HG03457 (cell line): ENCODE data around the gene MTG2.

Source experiments
- ATAC-seq: cut with Tn5 transposase; IDR thresholded peaks from one replicate; pipeline ENCODE4 v1.9.1; 2021; ENCODE audit warnings: moderate number of reproducible peaks; ENCODE audit not compliant: unreplicated experiment

The MTG2 gene

GRCh38 chr20:62183426-62184142 lies 756 bp downstream of the MTG2 start:
- no peak for ATAC-seq

GRCh38 chr20:62186096-62186426 lies 3.2 kb downstream of the MTG2 start:
- no peak for ATAC-seq

- ATAC-seq = no peak
Observed at GRCh38 chr20:62186887-62187866, 4.3 kb downstream of the MTG2 start.

GRCh38 chr20:62190639-62191411 lies 8.0 kb downstream of the MTG2 start:
- ATAC-seq = no peak

- ATAC-seq = no peak
Observed at GRCh38 chr20:62191781-62192559, 9.1 kb downstream of the MTG2 start.

GRCh38 chr20:62192635-62193034 lies 9.8 kb downstream of the MTG2 start:
- no peak for ATAC-seq

- ATAC-seq = no peak
Observed at GRCh38 chr20:62193079-62194025, 10.5 kb downstream of the MTG2 start.

- no peak for ATAC-seq
Observed at GRCh38 chr20:62195075-62195405, 12.2 kb downstream of the MTG2 start.

- no peak for ATAC-seq
Observed at GRCh38 chr20:62195736-62196135, 12.9 kb downstream of the MTG2 start.

- no peak for ATAC-seq
Observed at GRCh38 chr20:62196286-62196685, 13.5 kb downstream of the MTG2 start.

- no peak for ATAC-seq
Observed at GRCh38 chr20:62197311-62197710, 14.5 kb downstream of the MTG2 start.

GRCh38 chr20:62197801-62198200 lies 15.0 kb downstream of the MTG2 start:
- ATAC-seq = no peak

- ATAC-seq = no peak
Observed at GRCh38 chr20:62198496-62198895, 15.7 kb downstream of the MTG2 start.

- ATAC-seq = no peak
Observed at GRCh38 chr20:62198931-62199330, 16.1 kb downstream of the MTG2 start.

GRCh38 chr20:62200491-62201172 lies 17.8 kb downstream of the MTG2 start:
- no peak for ATAC-seq

GRCh38 chr20:62201173-62202082 lies 18.6 kb downstream of the MTG2 start:
- ATAC-seq = no peak

- ATAC-seq = no peak
Observed at GRCh38 chr20:62202083-62202395, 19.2 kb downstream of the MTG2 start.

- no peak for ATAC-seq
Observed at GRCh38 chr20:62202676-62203377, 20.0 kb downstream of the MTG2 start.
